Right lobe of liver (tissue), 4 donors: ENCODE measurements around the gene SLX1A.
"Not testable (repeated sequence)": the region's sequence is repeated elsewhere in the genome, so short reads cannot be mapped to it uniquely, and the experiment has no call there.

Experiments
- CTCF ChIP-seq, 4 donors: fragments of 200-600 bp in 3 of 4; fragments of 450-650 bp in 1 of 4; IDR thresholded peaks; one replicate each; pipeline versions ENCODE4 v1.5.1 to v1.8.0; 2016 to 2022; ENCODE audit warnings: antibody characterized with exemption in 4 of 4, mild to moderate bottlenecking in 2 of 4
- POLR2A ChIP-seq: fragments of 450-650 bp; IDR thresholded peaks from one replicate; pipeline ENCODE4 v1.6.1; 2017; ENCODE audit warnings: antibody characterized with exemption, mild to moderate bottlenecking
- donor health status: DM: no; HTN: no; CAD: no.
- donor health status: DM: no; HTN: no; CAD: no.
- donor health status: DM: no; HTN: yes; CAD: no.

DNA sequence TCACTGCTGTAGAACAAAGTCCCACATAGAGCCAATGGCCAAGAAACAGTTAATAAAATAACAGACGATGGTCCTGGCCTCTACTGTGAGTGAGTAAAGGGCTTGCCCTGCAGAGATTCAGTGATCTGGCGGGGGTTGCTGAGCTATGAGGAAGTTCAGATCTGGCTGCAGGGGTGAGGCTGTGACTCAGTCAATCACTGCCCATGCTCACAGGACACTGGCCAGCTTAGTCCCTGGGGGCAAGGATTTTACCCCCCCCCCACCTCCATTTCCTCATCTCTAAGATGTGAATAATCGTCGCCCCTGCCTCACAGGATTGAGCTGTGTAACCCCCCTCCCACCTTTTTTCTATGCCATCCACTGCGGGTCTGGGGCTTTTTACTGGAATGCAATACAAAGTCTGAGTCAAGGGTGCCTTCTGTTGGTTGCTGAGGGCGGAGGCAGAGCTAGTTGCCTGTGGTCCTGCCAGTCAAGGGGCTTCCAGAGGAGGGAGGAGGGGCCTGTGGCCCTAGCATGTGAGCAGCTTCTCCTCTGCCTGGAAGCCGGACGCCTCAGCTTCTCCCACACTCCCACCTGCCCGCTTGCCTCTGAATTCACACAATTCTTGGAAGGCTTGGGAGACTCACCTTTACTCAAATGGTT, 13.5 kb downstream of the SLX1A start:
- TF ChIP-seq CTCF (IDR thresholded peaks at IDR 0.05); POLR2A: not testable (repeated sequence)
